ENCODE results near the gene IL4I1. TPM values are rescaled to one million over a fixed set of nuclear protein-coding genes. Genes with fewer than 3 reads are reported as not detected.

The IL4I1 gene
- total RNA-seq, 1 donor from 2014 or later: 0.90 TPM

DNA sequence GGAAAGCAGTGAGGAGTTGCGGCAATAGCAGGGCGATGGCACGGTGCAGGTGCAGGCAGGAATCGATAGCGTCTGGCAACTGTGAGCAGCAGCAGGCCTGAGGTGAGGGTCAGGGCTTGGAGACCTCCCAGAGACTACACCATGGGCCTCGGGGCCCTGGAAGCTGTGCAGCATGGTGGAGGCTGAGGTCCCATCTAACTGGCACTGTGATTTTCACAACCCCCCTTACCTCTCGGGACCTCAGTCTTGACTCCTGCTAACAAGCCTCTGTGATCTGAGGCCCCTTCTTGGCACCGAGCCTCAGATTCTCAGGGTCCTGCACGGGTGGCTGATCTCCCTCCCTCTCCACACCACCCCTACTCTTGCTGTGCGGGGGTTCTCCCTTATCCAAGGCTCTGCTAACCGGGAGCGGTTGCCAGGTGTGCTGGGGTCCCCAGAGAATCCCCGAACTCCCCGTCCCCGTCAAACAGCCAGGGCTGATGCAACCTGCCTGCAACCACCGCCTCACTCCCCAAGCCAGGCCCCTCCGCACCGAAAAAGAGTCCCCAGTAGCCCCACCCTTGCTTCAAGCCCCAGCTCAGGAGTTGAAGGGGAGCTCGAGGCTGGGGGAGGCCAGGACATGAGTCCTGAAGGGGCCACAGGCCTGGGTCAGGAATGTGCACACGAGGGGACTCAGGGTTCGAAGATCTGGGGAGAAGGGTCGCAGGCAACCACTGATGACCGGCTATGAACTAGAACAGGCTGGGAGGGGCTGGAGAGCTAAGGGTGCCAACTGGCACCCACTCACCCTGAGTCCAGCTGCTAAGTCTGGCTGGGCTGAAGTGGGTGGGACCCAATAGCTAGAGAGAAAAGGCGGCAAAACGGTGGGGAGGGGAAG lies 27.6 kb upstream of the IL4I1 start:
- Mint-ChIP-seq H3K4me1 (ENCODE audit: unreplicated experiment) (peaks cover 13% of the 10 kb centered on the region), H3K27me3 (ENCODE audit: unreplicated experiment) (peaks cover 21% of the 10 kb centered on the region), H3K9me3 (ENCODE audit: unreplicated experiment) (no peaks in the 10 kb centered on the region), H3K36me3 (ENCODE audit: low read depth, unreplicated experiment) (peaks cover 38% of the 10 kb centered on the region), H3K27ac (ENCODE audit: unreplicated experiment) (no peak overlapping the region), H3K4me3 (ENCODE audit: unreplicated experiment) (peak overlapping the region; percentile 65)
- TF ChIP-seq, protein P1, sequence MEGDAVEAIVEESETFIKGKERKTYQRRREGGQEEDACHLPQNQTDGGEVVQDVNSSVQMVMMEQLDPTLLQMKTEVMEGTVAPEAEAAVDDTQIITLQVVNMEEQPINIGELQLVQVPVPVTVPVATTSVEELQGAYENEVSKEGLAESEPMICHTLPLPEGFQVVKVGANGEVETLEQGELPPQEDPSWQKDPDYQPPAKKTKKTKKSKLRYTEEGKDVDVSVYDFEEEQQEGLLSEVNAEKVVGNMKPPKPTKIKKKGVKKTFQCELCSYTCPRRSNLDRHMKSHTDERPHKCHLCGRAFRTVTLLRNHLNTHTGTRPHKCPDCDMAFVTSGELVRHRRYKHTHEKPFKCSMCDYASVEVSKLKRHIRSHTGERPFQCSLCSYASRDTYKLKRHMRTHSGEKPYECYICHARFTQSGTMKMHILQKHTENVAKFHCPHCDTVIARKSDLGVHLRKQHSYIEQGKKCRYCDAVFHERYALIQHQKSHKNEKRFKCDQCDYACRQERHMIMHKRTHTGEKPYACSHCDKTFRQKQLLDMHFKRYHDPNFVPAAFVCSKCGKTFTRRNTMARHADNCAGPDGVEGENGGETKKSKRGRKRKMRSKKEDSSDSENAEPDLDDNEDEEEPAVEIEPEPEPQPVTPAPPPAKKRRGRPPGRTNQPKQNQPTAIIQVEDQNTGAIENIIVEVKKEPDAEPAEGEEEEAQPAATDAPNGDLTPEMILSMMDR (IDR thresholded peaks at IDR 0.05; ENCODE audit: unreplicated experiment): no peak
- DNase-seq (ENCODE audit: low spot score): no peak

DNA sequence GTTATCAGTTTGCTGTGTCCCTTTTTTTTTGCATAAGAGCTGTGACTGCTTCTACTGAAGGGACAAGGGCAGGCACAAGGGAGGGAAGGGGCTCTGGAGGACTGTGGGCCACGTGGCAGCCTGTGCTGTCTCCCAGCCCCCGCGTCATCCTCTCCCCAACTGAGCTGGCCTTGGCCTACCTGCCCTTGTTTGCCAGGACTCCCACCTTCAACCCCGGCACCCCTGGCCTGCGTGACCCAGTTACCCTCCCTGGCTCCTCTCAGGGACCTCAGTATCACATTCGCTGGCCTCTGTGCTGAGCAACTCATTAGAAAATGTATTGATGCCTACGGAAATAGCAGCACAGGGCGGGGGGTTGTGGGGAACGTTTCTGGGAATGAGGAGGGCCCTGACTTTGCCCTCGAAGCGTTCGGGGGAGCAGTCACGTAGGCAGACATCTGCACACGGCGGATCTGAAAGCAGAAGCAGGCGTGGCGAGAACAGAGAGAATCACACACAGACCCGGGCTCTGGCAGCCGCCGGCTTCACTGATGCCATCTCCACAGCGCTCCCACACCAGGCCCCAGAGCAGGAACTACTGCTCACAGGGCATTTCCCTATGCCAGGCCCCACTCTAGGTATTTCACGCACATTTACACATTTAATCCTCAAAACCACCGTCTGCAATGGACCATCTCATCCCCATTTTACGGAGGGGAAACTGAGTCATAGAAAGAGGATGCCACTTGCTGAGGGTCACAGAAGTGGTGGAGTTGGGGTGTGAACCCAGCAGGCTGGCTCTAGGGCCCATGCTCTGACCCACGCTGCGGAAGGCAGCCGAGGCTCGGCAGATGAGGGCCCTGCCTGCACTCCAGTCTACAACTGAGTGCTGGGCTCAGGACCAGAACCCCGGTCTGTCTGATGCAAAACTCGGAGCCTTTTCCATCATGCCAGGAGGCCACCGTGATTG lies 26.6 kb upstream of the IL4I1 start:
- H3K36me3 Mint-ChIP-seq (ENCODE audit: low read depth, unreplicated experiment): peaks cover 34% of the 10 kb centered on the region
- no peaks in the 10 kb centered on the region for H3K9me3 Mint-ChIP-seq (ENCODE audit: unreplicated experiment)
- DNase-seq (ENCODE audit: low spot score): no peak
- H3K4me1 Mint-ChIP-seq (ENCODE audit: unreplicated experiment): peaks cover 9% of the 10 kb centered on the region
- TF ChIP-seq, protein P1 (IDR thresholded peaks at IDR 0.05; ENCODE audit: unreplicated experiment): no peak
- no peak overlapping the region for H3K27ac Mint-ChIP-seq (ENCODE audit: unreplicated experiment)
- peak overlapping the region; percentile 65 for H3K4me3 Mint-ChIP-seq (ENCODE audit: unreplicated experiment)
- peaks cover 17% of the 10 kb centered on the region for H3K27me3 Mint-ChIP-seq (ENCODE audit: unreplicated experiment)

DNA sequence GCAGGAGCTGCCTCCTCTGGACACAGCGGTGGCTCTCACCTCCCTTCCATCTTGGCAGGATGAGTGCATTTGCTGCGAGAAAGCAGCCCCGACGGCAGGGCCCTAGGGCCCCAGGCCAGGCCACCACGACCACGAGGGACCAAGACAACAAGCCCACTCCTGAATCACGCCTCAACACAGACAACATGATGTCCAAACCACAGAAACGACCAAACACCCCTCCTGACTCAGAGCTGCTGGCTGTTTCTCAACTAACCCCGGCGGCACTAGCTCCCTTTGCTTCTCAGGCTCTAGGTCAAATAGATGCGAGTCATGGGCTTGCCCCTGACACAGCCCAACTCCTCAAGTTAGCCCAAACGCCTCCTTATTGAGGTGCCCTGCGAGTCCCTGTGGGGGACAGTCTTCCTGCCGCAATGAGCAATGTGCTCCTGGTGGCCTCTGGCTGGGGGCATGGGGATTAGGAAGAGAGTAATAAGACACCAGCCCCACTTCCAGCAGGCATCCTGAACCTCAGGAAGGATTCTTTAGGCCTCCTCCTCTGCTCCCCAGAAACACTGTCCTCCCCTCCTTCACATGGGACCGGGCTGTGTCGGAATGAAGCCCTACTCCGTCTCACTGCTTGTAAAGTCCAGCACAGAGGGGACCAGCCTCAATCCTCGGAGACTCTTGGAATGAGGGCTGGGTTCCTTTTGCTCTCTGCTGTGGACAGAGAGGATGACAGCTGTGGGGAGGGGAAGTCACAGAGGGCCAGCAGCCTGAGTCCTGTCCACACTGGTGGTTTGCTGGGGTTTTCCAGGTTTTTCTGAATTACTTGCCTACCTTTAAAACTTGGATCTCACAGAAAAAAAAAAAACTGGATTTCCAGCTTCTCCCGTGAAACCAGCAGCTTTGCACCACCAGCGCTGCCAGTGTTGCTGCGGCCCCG lies 25.4 kb upstream of the IL4I1 start:
- peaks cover under 1% of the 10 kb centered on the region for H3K4me1 Mint-ChIP-seq (ENCODE audit: unreplicated experiment)
- peaks cover 11% of the 10 kb centered on the region for H3K27me3 Mint-ChIP-seq (ENCODE audit: unreplicated experiment)
- H3K27ac Mint-ChIP-seq (ENCODE audit: unreplicated experiment): no peak overlapping the region
- H3K36me3 Mint-ChIP-seq (ENCODE audit: low read depth, unreplicated experiment): peaks cover 32% of the 10 kb centered on the region
- H3K9me3 Mint-ChIP-seq (ENCODE audit: unreplicated experiment): no peaks in the 10 kb centered on the region
- DNase-seq (ENCODE audit: low spot score): no peak
- TF ChIP-seq, protein P1 (IDR thresholded peaks at IDR 0.05; ENCODE audit: unreplicated experiment): no peak
- peak overlapping the region; percentile 18 for H3K4me3 Mint-ChIP-seq (ENCODE audit: unreplicated experiment)

DNA sequence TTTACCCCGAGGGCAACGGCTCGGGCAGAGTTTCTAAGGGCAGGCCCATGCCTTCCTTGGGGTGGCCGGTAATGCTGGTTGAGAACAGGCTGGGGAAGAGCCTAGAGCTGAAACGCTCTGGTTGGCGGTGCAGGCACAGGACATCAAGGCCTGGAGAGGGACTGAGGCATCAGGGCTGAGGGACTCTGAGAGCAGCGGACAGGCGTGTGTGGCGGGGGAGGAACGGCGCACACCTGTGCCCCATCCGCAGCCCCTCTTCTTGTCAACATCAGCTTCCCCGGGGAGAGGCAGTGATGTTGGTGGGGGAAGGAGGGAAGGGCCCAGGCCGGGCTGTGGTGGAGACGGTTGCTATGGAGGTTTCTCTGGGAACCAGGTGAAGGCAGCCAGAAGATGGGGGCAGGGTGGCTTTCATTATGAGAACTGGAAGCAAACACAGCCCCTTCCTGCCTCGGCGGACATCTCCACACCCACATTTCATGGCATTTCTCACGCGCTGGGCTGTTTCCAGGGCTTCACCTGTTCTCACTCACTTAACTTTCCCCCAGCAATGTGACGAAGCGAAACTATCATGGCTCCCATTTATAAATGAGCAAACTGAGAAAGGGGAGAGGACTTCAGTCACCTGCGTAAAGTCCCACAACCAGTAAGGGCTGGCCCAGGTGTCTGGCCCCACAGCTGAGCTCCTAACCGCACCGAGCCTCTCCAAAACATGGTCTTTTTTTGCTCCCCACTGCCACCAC lies 24.1 kb upstream of the IL4I1 start:
- Mint-ChIP-seq H3K9me3 (ENCODE audit: unreplicated experiment) (no peaks in the 10 kb centered on the region), H3K36me3 (ENCODE audit: low read depth, unreplicated experiment) (peaks cover 37% of the 10 kb centered on the region), H3K4me1 (ENCODE audit: unreplicated experiment) (no peaks in the 10 kb centered on the region), H3K27ac (ENCODE audit: unreplicated experiment) (peak overlapping the region; percentile 55), H3K4me3 (ENCODE audit: unreplicated experiment) (no peak overlapping the region), H3K27me3 (ENCODE audit: unreplicated experiment) (peaks cover 9% of the 10 kb centered on the region)
- no peak for DNase-seq (ENCODE audit: low spot score)
- TF ChIP-seq, protein P1 (IDR thresholded peaks at IDR 0.05; ENCODE audit: unreplicated experiment): no peak

All from endothelial cell (in vitro differentiated cells).